Breast epithelium (tissue), 4 donors: Measurements from ENCODE around the gene FLT3LG. TPM values are rescaled to one million over a fixed set of nuclear protein-coding genes. Genes with fewer than 3 reads are reported as not detected.
A peak's percentile ranks its signal among the peaks of the same experiment; 100 is the strongest.

Experiments used
- DNase-seq, 2 donors: peaks; one replicate each; pipeline ENCODE4 v3.0.0-alpha.2; 2019; ENCODE audit warnings: low spot score in 2 of 2
- H3K27ac ChIP-seq, 2 donors: fragments of 200-600 bp; sonication (generic) in 1 of 2; one replicate each; pipeline ENCODE4 v1.5.1; 2016 to 2019; ENCODE audit warnings: mild to moderate bottlenecking in 1 of 2
- H3K27me3 ChIP-seq, 2 donors: fragments of 200-600 bp; sonication (generic) in 1 of 2; one replicate each; pipeline versions ENCODE4 v1.5.1 to v1.6.0; 2017 to 2019; ENCODE audit warnings: control low read depth in 1 of 2, mild to moderate bottlenecking in 1 of 2
- H3K36me3 ChIP-seq: fragments of 200-600 bp; one replicate; pipeline ENCODE4 v1.5.1; 2019
- H3K4me1 ChIP-seq, 2 donors: fragments of 200-600 bp; sonication (generic); one replicate each; pipeline ENCODE4 v1.5.1; 2016 to 2019; ENCODE audit warnings: control low read depth in 1 of 2
- H3K4me3 ChIP-seq, 3 donors: fragments of 200-600 bp; sonication (generic); 1 replicate in 2 of 3; 2 replicates in 1 of 3; pipeline ENCODE4 v1.5.1; 2016 to 2019; ENCODE audit warnings: mild to moderate bottlenecking in 3 of 3, moderate library complexity in 2 of 3
- H3K9me3 ChIP-seq, 2 donors: fragments of 200-600 bp; sonication (generic) in 1 of 2; one replicate each; pipeline ENCODE4 v1.5.1; 2016 to 2019; ENCODE audit warnings: control low read depth in 1 of 2
- POLR2A ChIP-seq: fragments of 450-650 bp; IDR thresholded peaks from one replicate; pipeline ENCODE4 v1.6.1; 2016; ENCODE audit warnings: antibody characterized with exemption, mild to moderate bottlenecking, moderate library complexity
- POLR2AphosphoS5 ChIP-seq, 3 donors: sonication (generic); formaldehyde crosslinking; IDR thresholded peaks; one replicate each; pipeline ENCODE4 v1.6.1; 2017; ENCODE audit warnings: antibody characterized with exemption in 3 of 3
- intact Hi-C: fragments of 100-400 bp; cut with DNase I; formaldehyde crosslinking; loops from one replicate; pipeline ENCODE4 v1.15.1; 2023; ENCODE audit warnings: low total_unique reads
- total RNA-seq, 3 donors: library from RNA; depleted of rRNA; stranded (reverse); fragments of >200 nt; gene quantifications; one replicate each; pipeline ENCODE4 v1.1.0, GENCODE V29; 2016
- TF ChIP-seq, protein P1 (sequence below), 3 donors: fragments of 450-650 bp; IDR thresholded peaks; one replicate each; pipeline ENCODE4 v1.5.1; 2016 to 2017; ENCODE audit warnings: antibody characterized with exemption in 3 of 3, mild to moderate bottlenecking in 3 of 3, moderate library complexity in 3 of 3

The FLT3LG gene
- total RNA-seq, 3 donors from 2014 or later: 4.3 to 7.0 (median 4.6) TPM

DNA sequence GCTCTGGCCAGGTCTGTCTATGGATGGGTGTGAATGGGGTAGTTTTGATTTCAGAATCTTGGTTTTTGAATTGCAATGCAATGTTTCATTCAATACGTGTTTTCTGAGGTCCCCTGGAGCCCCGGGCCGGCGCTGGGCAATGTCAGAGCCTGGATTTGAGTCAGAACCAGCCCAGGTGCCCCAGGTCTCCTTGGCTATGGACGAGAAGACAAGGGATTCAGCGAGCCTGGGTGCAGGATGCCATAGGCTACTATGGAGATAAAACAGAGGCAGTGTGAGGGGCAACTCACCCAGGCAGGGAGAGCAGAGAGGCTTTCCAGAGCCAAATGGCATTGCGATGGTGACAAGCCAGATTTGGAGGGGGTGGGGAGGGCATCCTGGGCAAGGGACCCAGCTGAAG lies 12.2 kb downstream of the FLT3LG start:
- DNase-seq: no peak
- intact Hi-C loops: no loop called here
- TF ChIP-seq, protein P1, sequence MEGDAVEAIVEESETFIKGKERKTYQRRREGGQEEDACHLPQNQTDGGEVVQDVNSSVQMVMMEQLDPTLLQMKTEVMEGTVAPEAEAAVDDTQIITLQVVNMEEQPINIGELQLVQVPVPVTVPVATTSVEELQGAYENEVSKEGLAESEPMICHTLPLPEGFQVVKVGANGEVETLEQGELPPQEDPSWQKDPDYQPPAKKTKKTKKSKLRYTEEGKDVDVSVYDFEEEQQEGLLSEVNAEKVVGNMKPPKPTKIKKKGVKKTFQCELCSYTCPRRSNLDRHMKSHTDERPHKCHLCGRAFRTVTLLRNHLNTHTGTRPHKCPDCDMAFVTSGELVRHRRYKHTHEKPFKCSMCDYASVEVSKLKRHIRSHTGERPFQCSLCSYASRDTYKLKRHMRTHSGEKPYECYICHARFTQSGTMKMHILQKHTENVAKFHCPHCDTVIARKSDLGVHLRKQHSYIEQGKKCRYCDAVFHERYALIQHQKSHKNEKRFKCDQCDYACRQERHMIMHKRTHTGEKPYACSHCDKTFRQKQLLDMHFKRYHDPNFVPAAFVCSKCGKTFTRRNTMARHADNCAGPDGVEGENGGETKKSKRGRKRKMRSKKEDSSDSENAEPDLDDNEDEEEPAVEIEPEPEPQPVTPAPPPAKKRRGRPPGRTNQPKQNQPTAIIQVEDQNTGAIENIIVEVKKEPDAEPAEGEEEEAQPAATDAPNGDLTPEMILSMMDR (IDR thresholded peaks at IDR 0.05): no peak
- no peak overlapping the region for H3K4me3 ChIP-seq
- H3K4me1 ChIP-seq: peaks cover 0 to 12% of the 10 kb centered on the region in 2 donors
- H3K27me3 ChIP-seq: no peaks in the 10 kb centered on the region
- H3K9me3 ChIP-seq: no peaks in the 10 kb centered on the region
- peaks cover 14% of the 10 kb centered on the region for H3K36me3 ChIP-seq
- H3K27ac ChIP-seq: peak overlapping the region in 1 of 2 donors; percentile 80

DNA sequence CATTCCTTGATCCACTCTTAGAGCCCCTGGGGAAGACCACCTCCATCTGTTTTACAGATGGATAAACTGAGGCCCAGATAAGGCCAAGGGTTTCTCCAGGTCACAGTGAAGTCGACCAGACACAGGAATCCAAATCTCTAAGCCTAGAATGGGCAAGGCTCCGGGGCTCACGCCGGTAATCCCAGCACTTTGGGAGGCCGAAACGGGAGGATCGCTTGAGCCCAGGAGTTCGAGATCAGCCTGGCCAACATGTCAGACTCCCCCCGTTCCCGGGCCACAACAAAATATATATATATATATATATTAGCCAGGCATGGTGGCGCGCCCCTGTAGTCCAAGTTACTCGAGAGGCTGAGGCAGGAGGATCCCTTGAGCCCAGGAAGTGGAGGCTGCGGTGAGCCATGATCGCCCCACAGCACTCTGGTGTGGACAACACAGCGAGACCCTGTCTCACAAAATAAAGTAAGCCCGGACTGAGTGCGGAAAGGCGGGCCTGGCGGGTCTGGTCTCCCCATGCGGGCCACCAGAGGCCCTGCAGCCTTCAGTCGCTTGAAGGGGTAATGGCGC lies 12.8 kb downstream of the FLT3LG start:
- Histone ChIP-seq H3K9me3 (no peaks in the 10 kb centered on the region), H3K4me3 (peak overlapping the region in 2 of 3 donors; percentile 54 to 99), H3K36me3 (peaks cover 14% of the 10 kb centered on the region), H3K4me1 (peaks cover 0 to 12% of the 10 kb centered on the region in 2 donors), H3K27me3 (no peaks in the 10 kb centered on the region), H3K27ac (peak overlapping the region; percentile 80 to 94)
- intact Hi-C loops: no loop called here
- TF ChIP-seq, protein P1 (IDR thresholded peaks at IDR 0.05): peak in 2 of 3 donors; percentile 15 to 18
- TF ChIP-seq POLR2A (no peak), POLR2AphosphoS5 (IDR thresholded peaks at IDR 0.05) (no peak)
- no peak for DNase-seq

DNA sequence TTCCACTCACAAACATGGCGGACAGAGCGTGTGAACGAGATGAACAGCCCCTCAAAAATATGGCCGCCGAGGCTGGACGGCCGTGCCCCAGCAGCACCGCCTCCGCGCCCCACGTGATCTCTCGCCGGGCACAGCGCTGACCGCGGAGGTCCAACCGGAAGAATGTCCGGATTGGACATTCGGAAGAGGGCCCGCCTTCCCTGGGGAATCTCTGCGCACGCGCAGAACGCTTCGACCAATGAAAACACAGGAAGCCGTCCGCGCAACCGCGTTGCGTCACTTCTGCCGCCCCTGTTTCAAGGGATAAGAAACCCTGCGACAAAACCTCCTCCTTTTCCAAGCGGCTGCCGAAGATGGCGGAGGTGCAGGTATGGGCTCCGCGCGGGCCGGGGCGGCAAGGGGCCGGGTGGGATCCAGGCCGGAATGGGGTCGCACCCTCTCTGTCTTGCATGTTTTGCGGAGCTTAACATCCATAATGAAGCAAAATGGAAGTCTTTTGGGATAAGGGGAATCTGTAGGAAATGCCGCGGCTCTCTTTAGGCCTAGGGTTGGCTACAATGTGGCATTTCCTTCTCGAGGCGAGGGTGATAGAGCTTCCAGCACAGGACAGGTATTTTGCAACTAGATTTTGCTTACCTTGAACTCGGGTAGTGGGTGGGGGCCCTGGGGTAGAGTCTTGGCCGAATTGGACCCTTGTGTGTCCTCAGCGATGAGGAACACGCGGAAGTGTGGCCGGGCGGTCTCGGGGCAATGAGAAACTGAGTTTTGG lies 13.4 kb downstream of the FLT3LG start, which contains the start of gene RPL13A:
Gene RPL13A (plus strand): TSS at position 332 of the 769 bp plus-strand sequence. CDS start 22 bp downstream, at position 354.
- DNase-seq: peak; percentile 100
- Histone ChIP-seq H3K4me1 (peaks cover 0 to 12% of the 10 kb centered on the region in 2 donors), H3K4me3 (peak within 1 kb of the TSS; percentile 79 to 99 (median 96)), H3K9me3 (no peaks in the 10 kb centered on the region), H3K27ac (peak within 1 kb of the TSS; percentile 90 to 94), H3K36me3 (peaks cover 14% of the 10 kb centered on the region), H3K27me3 (no peaks in the 10 kb centered on the region)
- intact Hi-C loops: no loop called here
- peak; percentile 100 for TF ChIP-seq POLR2AphosphoS5 (IDR thresholded peaks at IDR 0.05)
- TF ChIP-seq, protein P1 (IDR thresholded peaks at IDR 0.05): no peak
- TF ChIP-seq POLR2A: peak; percentile 98

DNA sequence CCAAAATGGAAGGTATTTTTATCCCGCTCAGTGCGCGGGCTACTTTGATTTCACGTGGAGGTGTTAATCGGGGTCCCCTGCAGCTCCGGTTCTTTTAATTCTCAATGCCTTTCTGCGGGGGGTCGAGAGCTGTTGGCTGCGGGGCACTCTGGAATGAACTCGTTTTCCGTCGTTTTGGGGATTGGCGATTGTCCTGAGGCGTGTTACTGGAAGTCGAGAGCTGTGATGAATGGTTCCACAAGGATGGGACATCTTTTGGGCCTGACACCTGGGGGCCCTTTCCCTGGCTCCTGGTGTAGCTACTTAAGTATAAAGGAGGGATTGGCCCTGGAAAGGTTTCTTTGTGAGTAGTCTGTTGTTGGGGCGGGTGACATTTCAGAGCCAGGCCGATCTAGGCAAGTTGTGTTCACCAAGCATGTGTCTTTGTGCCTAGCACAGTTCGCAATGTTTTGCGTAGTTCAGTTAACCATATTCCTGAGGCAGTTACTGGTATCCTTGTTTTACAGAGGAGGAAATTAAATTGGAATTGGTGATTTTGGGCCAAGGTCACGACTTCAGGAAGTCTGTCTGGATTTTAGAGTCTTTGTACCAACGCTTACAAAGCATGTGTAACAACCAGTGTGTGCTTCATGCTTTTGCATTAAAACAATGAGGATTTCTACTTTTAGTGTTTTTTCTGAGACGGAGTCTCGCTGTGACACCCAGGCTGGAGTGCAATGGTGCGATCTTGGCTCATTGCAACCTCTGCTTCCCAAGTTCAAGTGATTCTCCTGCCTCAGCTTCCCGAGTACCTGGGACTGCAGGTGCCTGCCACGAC lies 14.2 kb downstream of the FLT3LG start:
- peak overlapping the region; percentile 79 to 99 (median 96) for H3K4me3 ChIP-seq
- intact Hi-C loops: no loop called here
- no peak for DNase-seq
- peak overlapping the region; percentile 90 to 94 for H3K27ac ChIP-seq
- H3K4me1 ChIP-seq: peaks cover 0 to 12% of the 10 kb centered on the region in 2 donors
- H3K36me3 ChIP-seq: peaks cover 14% of the 10 kb centered on the region
- H3K27me3 ChIP-seq: no peaks in the 10 kb centered on the region
- no peaks in the 10 kb centered on the region for H3K9me3 ChIP-seq
- TF ChIP-seq POLR2A (no peak), POLR2AphosphoS5 (IDR thresholded peaks at IDR 0.05) (no peak)
- TF ChIP-seq, protein P1 (IDR thresholded peaks at IDR 0.05): no peak
